Right ventricle myocardium inferior (tissue), 1 donor: Measurements from ENCODE around the gene GSTM2. TPM values are rescaled to one million over a fixed set of nuclear protein-coding genes. Genes with fewer than 3 reads are reported as not detected.

Experiments used
- ATAC-seq: fragments of 200-7000 bp; cut with Tn5 transposase; one replicate; pipeline ENCODE4 v1.9.1; 2020; ENCODE audit warnings: mild to moderate bottlenecking, moderate library complexity
- DNase-seq: peaks from one replicate; pipeline ENCODE4 v3.0.0; 2021; ENCODE audit errors: missing footprints
- intact Hi-C: fragments of 100-400 bp; cut with DNase I; formaldehyde crosslinking; loops from one replicate; pipeline ENCODE4 v1.11.0; 2022
- total RNA-seq: library from RNA; stranded (reverse); fragmentation: NEBNext Ultra II Directional; extraction: Animal tissue kit (Norgen Biotek cat#: 25700); gene quantifications from one replicate; pipeline ENCODE4 v1.2.1, GENCODE V29; 2021
- donor health status: DM: no; HTN: yes; CAD: no; lungs with severe emphysema.

GSTM2 gene
- total RNA-seq, 1 donor from 2014 or later: 77.4 TPM

GRCh38 chr1:109640285-109640865 lies 27.5 kb upstream of the GSTM2 start:
- intact Hi-C loops: loop anchor here (5.0 kb wide), 2 partner anchors 93 to 342 kb away; partner anchors contain the start of genes AHCYL1 and GNAI3
- DNase-seq (peak; percentile 94), ATAC-seq (peak; percentile 67)

- DNase-seq (no peak), ATAC-seq (no peak)
- intact Hi-C loops: loop anchor here (5.0 kb wide), 2 partner anchors 94 to 341 kb away; partner anchors contain the start of genes AHCYL1 and GNAI3
These were observed 26.6 kb upstream of the GSTM2 start for GRCh38 chr1:109641078-109641740.

GRCh38 chr1:109641861-109642260 lies 26.0 kb upstream of the GSTM2 start:
- intact Hi-C loops: loop anchor here (5.0 kb wide), 2 partner anchors 95 to 340 kb away; partner anchors contain the start of genes AHCYL1 and GNAI3
- DNase-seq (no peak), ATAC-seq (no peak)

GRCh38 chr1:109642626-109643025 lies 25.2 kb upstream of the GSTM2 start:
- intact Hi-C loops: loop anchor here (1.0 to 5.0 kb wide), 3 partner anchors 95 to 340 kb away; partner anchors contain the start of genes AHCYL1 and GNAI3

GRCh38 chr1:109643385-109644230 lies 24.2 kb upstream of the GSTM2 start:
- peak; percentile 73 for ATAC-seq
- DNase-seq: peak; percentile 89
- intact Hi-C loops: loop anchor here (1.0 to 5.0 kb wide), 3 partner anchors 96 to 339 kb away; partner anchors contain the start of genes AHCYL1 and GNAI3

More at GRCh38 chr1:109642626-109643025, 25.2 kb upstream of the GSTM2 start:
- DNase-seq: no peak
- no peak for ATAC-seq

GRCh38 chr1:109644670-109645069 lies 23.2 kb upstream of the GSTM2 start:
- intact Hi-C loops: loop anchor here (5.0 kb wide), 2 partner anchors 97 to 338 kb away; partner anchors contain the start of genes AHCYL1 and GNAI3
- DNase-seq (no peak), ATAC-seq (no peak)

GRCh38 chr1:109649491-109649914 lies 18.4 kb upstream of the GSTM2 start:
- DNase-seq (no peak), ATAC-seq (no peak)
- intact Hi-C loops: no loop called here

- intact Hi-C loops: no loop called here
- DNase-seq (no peak), ATAC-seq (no peak)
These were observed 17.2 kb upstream of the GSTM2 start for GRCh38 chr1:109650609-109651008.

- intact Hi-C loops: no loop called here
- DNase-seq (no peak), ATAC-seq (no peak)
These were observed 15.5 kb upstream of the GSTM2 start for GRCh38 chr1:109652402-109652801.

GRCh38 chr1:109653306-109653705 lies 14.6 kb upstream of the GSTM2 start:
- no peak for DNase-seq
- intact Hi-C loops: no loop called here
- ATAC-seq: no peak

GRCh38 chr1:109654519-109654918 lies 13.3 kb upstream of the GSTM2 start:
- ATAC-seq: no peak
- intact Hi-C loops: no loop called here
- DNase-seq: no peak

- ATAC-seq: peak; percentile 93
- peak; percentile 93 for DNase-seq
- intact Hi-C loops: loop anchor here (5.0 kb wide), 1 partner anchor 116 kb away; no protein-coding TSS in a partner anchor
These were observed 12.0 kb upstream of the GSTM2 start, which contains the start of gene GSTM4 for GRCh38 chr1:109655615-109656519. TSS of gene GSTM4 (plus strand) at chr1:109656099. CDS start at chr1:109656390, 291 bp downstream.

- intact Hi-C loops: loop anchor here (5.0 kb wide), 1 partner anchor 115 kb away; no protein-coding TSS in a partner anchor
- ATAC-seq: no peak
These were observed 10.5 kb upstream of the GSTM2 start for GRCh38 chr1:109657395-109657794.

GRCh38 chr1:109657970-109658369 lies 9.9 kb upstream of the GSTM2 start:
- no peak for DNase-seq
- intact Hi-C loops: loop anchor here (5.0 kb wide), 1 partner anchor 114 kb away; no protein-coding TSS in a partner anchor
- no peak for ATAC-seq

More at GRCh38 chr1:109657395-109657794, 10.5 kb upstream of the GSTM2 start:
- DNase-seq: no peak

GRCh38 chr1:109658533-109659042 lies 9.3 kb upstream of the GSTM2 start:
- DNase-seq (no peak), ATAC-seq (no peak)
- intact Hi-C loops: loop anchor here (5.0 kb wide), 1 partner anchor 114 kb away; no protein-coding TSS in a partner anchor

- intact Hi-C loops: loop anchor here (5.0 kb wide), 1 partner anchor 113 kb away; no protein-coding TSS in a partner anchor
- ATAC-seq (no peak), DNase-seq (no peak)
These were observed 8.7 kb upstream of the GSTM2 start for GRCh38 chr1:109659145-109659544.

GRCh38 chr1:109659997-109660690 lies 7.7 kb upstream of the GSTM2 start:
- no peak for ATAC-seq

More at GRCh38 chr1:109659997-109660690, 7.7 kb upstream of the GSTM2 start:
- intact Hi-C loops: loop anchor here (5.0 kb wide), 1 partner anchor 112 kb away; no protein-coding TSS in a partner anchor
- no peak for DNase-seq
